Measurements from ENCODE around the gene NELFA. TPM values are rescaled to one million over a fixed set of nuclear protein-coding genes. Genes with fewer than 3 reads are reported as not detected.

Gene NELFA
- total and polyA plus RNA-seq, 2 of the 13 experiments (the other 11 are each of a cell fraction or from before 2014, with no cell fraction given), result 13.3 to 18.5 TPM

DNA sequence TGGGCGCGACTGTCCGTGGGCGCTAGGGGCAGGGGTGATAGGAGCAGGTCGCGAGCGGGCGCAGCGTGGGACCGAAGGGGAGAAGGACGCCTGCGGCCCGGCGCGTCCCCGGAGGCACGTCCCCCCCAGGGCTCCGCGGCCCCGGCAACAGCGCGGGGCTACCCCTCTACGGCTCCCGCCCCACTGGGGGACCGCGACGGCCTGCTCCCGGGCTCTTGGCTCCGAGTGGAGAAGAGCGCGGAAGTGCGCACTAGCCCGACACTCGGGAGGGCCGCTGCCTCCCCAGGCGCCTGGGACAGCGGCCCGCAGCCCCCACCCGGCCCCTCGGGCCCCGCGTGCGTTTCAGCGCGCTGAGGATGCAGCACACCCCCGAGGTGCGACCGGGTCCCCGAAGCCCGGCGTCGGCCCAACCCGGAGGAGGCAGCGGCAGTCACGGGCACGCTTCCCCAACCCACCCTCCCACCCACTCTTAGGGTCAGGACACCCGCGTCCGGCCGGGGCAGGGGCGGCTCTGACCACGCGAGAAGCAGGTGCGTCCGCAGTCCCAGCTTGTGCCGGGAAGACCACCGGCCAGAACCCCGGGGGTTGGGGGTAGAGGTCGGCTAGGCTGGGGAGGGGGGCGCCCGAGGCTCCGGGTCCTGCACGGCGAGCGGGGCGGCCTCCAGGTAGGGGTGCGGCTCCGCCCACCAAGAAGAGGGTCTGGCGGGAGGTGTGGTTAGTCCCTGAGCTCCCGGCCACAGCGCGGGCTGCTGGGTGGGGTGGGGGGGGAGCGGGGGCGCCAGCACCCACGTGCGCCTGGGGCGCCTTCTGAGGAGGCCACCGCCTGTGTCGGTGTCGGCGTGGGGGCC lies 31.8 kb upstream of the NELFA start:
- H3K27me3 ChIP-seq (ENCODE audit: control insufficient read depth in 1 of 2, insufficient read depth in 2 of 2, low read length in 2 of 2), result peaks cover 6 to 31% of the 10 kb centered on the region in 2 experiments
- H2AFZ ChIP-seq (ENCODE audit: low read length), result no peak overlapping the region
- ChIA-PET POLR2A (no interaction called here), CTCF (ENCODE audit: low intra/inter-chr PET ratio, low total read pairs) (no interaction called here)
- H3K4me3 ChIP-seq (replicated peaks in 1 of 3; ENCODE audit: insufficient read depth in 1 of 3, low read depth in 2 of 3, low read length in 3 of 3), result peak overlapping the region; percentile 65 to 80 (median 79); a peak in 3 of 6 replicates
- intact Hi-C loops (cut with micrococcal nuclease; ENCODE audit: unreplicated experiment) (no loop called here), in situ Hi-C loops (cut with HindIII; ENCODE audit: extremely low pct_ligation_motif_present, low pct_unique_long_range_greater_than_20kb) (no loop called here)
- no peaks in the 10 kb centered on the region for H3K79me2 ChIP-seq (ENCODE audit: insufficient read depth, low read length)
- no peaks in the 10 kb centered on the region for H4K20me1 ChIP-seq (ENCODE audit: insufficient read depth, low read length)
- no peak overlapping the region for H3K9ac ChIP-seq (ENCODE audit: insufficient read depth, low read depth, low read length)
- peak overlapping the region; percentile 76 for H3K4me2 ChIP-seq (ENCODE audit: low read depth, low read length)
- peaks cover 19% of the 10 kb centered on the region for H3K4me1 ChIP-seq (ENCODE audit: insufficient read depth, low read length)
- TF ChIP-seq STAG1 (CRISPR knock-in tag; IDR thresholded peaks at IDR 0.05) (no peak), HNRNPK (IDR thresholded peaks at IDR 0.05; ENCODE audit: low read depth, low read length, poor library complexity, severe bottlenecking) (peak; percentile 5)
- ATAC-seq (no peak), FAIRE-seq (no peak), DNase-seq (ENCODE audit: low spot score) (no peak)
- H3K9me3 ChIP-seq (ENCODE audit: low read length), result no peaks in the 10 kb centered on the region
- no TSS peak for BruUV-seq (replicated peaks)
- WGBS (ENCODE audit: low lambda C conversion rate), result 7% methylated on average over 17 of the region's 91 CpGs
- no peak overlapping the region for H3K27ac ChIP-seq (ENCODE audit: extremely low read length, insufficient read depth, low read length)
- H3K36me3 ChIP-seq (replicated peaks in 1 of 2; ENCODE audit: control insufficient read depth in 1 of 2, insufficient read depth in 2 of 2, low read length in 2 of 2), result no peaks in the 10 kb centered on the region

- DNase-seq (ENCODE audit: low spot score), result no peak
- in situ Hi-C loops (cut with HindIII; ENCODE audit: extremely low pct_ligation_motif_present, low pct_unique_long_range_greater_than_20kb), result no loop called here
- Histone ChIP-seq H3K9me3 (ENCODE audit: low read length) (no peaks in the 10 kb centered on the region), H4K20me1 (ENCODE audit: insufficient read depth, low read length) (no peaks in the 10 kb centered on the region), H3K4me3 (replicated peaks in 1 of 3; ENCODE audit: insufficient read depth in 1 of 3, low read depth in 2 of 3, low read length in 3 of 3) (no peak overlapping the region), H3K36me3 (replicated peaks in 1 of 2; ENCODE audit: control insufficient read depth in 1 of 2, insufficient read depth in 2 of 2, low read length in 2 of 2) (no peaks in the 10 kb centered on the region), H2AFZ (ENCODE audit: low read length) (no peak overlapping the region), H3K9ac (ENCODE audit: insufficient read depth, low read depth, low read length) (no peak overlapping the region), H3K27me3 (ENCODE audit: control insufficient read depth in 1 of 2, insufficient read depth in 2 of 2, low read length in 2 of 2) (peaks cover 5 to 40% of the 10 kb centered on the region in 2 experiments), H3K27ac (ENCODE audit: extremely low read length, insufficient read depth, low read length) (no peak overlapping the region), H3K4me2 (ENCODE audit: low read depth, low read length) (no peak overlapping the region; the same call in 1 of the 2 replicates), H3K4me1 (ENCODE audit: insufficient read depth, low read length) (peaks cover 19% of the 10 kb centered on the region), H3K79me2 (ENCODE audit: insufficient read depth, low read length) (no peaks in the 10 kb centered on the region)
- CTCF ChIA-PET (ENCODE audit: low intra/inter-chr PET ratio, low total read pairs), result no interaction called here
- intact Hi-C loops (cut with micrococcal nuclease; ENCODE audit: unreplicated experiment), result no loop called here
- no peak for ATAC-seq
- no peak for FAIRE-seq
- BruUV-seq (replicated peaks), result no TSS peak
- POLR2A ChIA-PET, result no interaction called here
- WGBS (ENCODE audit: low lambda C conversion rate), result 49% methylated on average over 5 of the region's 7 CpGs
- no peak for TF ChIP-seq PTBP1 (IDR thresholded peaks at IDR 0.05; ENCODE audit: low read depth, low read length, poor library complexity, severe bottlenecking)
- TF ChIP-seq ZNF737 (CRISPR knock-in tag; IDR thresholded peaks at IDR 0.05; ENCODE audit: borderline replicate concordance), result no peak
- TF ChIP-seq ZNF264 (CRISPR knock-in tag; IDR thresholded peaks at IDR 0.05), result no peak
- no peak for TF ChIP-seq ZNF468 (CRISPR knock-in tag; IDR thresholded peaks at IDR 0.05)
- TF ChIP-seq, protein P1, sequence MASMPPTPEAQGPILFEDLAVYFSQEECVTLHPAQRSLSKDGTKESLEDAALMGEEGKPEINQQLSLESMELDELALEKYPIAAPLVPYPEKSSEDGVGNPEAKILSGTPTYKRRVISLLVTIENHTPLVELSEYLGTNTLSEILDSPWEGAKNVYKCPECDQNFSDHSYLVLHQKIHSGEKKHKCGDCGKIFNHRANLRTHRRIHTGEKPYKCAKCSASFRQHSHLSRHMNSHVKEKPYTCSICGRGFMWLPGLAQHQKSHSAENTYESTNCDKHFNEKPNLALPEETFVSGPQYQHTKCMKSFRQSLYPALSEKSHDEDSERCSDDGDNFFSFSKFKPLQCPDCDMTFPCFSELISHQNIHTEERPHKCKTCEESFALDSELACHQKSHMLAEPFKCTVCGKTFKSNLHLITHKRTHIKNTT (CRISPR knock-in tag; IDR thresholded peaks at IDR 0.05), result no peak
- no peak for TF ChIP-seq ARNTL (CRISPR knock-in tag; IDR thresholded peaks at IDR 0.05)
- TF ChIP-seq THAP11 (CRISPR knock-in tag; IDR thresholded peaks at IDR 0.05), result no peak
- TF ChIP-seq SPEN (CRISPR knock-in tag; IDR thresholded peaks at IDR 0.05; ENCODE audit: low read depth), result no peak
- no peak for TF ChIP-seq MAF1 (CRISPR knock-in tag; IDR thresholded peaks at IDR 0.05; ENCODE audit: borderline replicate concordance)
- no peak for TF ChIP-seq AGO1 (IDR thresholded peaks at IDR 0.05; ENCODE audit: low read depth, low read length, poor library complexity, severe bottlenecking)
- no peak for TF ChIP-seq ZBTB37 (CRISPR knock-in tag; IDR thresholded peaks at IDR 0.05)
Measured at GRCh38 chr4:2036866-2037265, 28.1 kb upstream of the NELFA start.
